ENCODE results near the gene PTPN12.
"Not testable (repeated sequence)": the region's sequence is repeated elsewhere in the genome, so short reads cannot be mapped to it uniquely, and the experiment has no call there.

The PTPN12 gene

GRCh38 chr7:77501192-77501515, 35.9 kb upstream of the PTPN12 start:
- Histone ChIP-seq H3K9me3 (ENCODE audit: control insufficient read depth, low read length) (no peaks in the 10 kb centered on the region), H3K4me3 (ENCODE audit: low read depth, low read length) (no peak overlapping the region), H3K27ac (no peak overlapping the region), H2AFZ (no peak overlapping the region), H3K9ac (no peak overlapping the region), H3K79me2 (no peaks in the 10 kb centered on the region), H3K36me3 (ENCODE audit: control insufficient read depth, insufficient read depth, low read length) (no peaks in the 10 kb centered on the region), H3K4me2 (ENCODE audit: low read length) (no peak overlapping the region), H3K27me3 (ENCODE audit: control insufficient read depth, insufficient read depth, low read length) (no peaks in the 10 kb centered on the region), H3K4me1 (no peaks in the 10 kb centered on the region)
- no peak for TF ChIP-seq CTCF (IDR thresholded peaks at IDR 0.05)

- Histone ChIP-seq H3K79me2 (no peaks in the 10 kb centered on the region), H3K9ac (no peak overlapping the region), H3K4me1 (no peaks in the 10 kb centered on the region), H3K36me3 (ENCODE audit: control insufficient read depth, insufficient read depth, low read length) (no peaks in the 10 kb centered on the region), H2AFZ (no peak overlapping the region), H3K9me3 (ENCODE audit: control insufficient read depth, low read length) (no peaks in the 10 kb centered on the region), H3K27me3 (ENCODE audit: control insufficient read depth, insufficient read depth, low read length) (no peaks in the 10 kb centered on the region), H3K4me2 (ENCODE audit: low read length) (no peak overlapping the region), H3K4me3 (ENCODE audit: low read depth, low read length) (no peak overlapping the region), H3K27ac (no peak overlapping the region)
- no peak for TF ChIP-seq CTCF (IDR thresholded peaks at IDR 0.05)
Measured at GRCh38 chr7:77504951-77505350, 32.1 kb upstream of the PTPN12 start.

- H3K27ac ChIP-seq: no peak overlapping the region
- no peak overlapping the region for H3K4me2 ChIP-seq (ENCODE audit: low read length)
- H3K79me2 ChIP-seq: no peaks in the 10 kb centered on the region
- no peaks in the 10 kb centered on the region for H3K4me1 ChIP-seq
- H3K4me3 ChIP-seq (ENCODE audit: low read depth, low read length): no peak overlapping the region
- H3K9me3 ChIP-seq (ENCODE audit: control insufficient read depth, low read length): no peaks in the 10 kb centered on the region
- H3K9ac ChIP-seq: no peak overlapping the region
- H3K27me3 ChIP-seq (ENCODE audit: control insufficient read depth, insufficient read depth, low read length): no peaks in the 10 kb centered on the region
- no peak overlapping the region for H2AFZ ChIP-seq
- TF ChIP-seq CTCF (IDR thresholded peaks at IDR 0.05): no peak
- H3K36me3 ChIP-seq (ENCODE audit: control insufficient read depth, insufficient read depth, low read length): no peaks in the 10 kb centered on the region
Measured at GRCh38 chr7:77506899-77507298, 30.2 kb upstream of the PTPN12 start.

- H3K9me3 ChIP-seq (ENCODE audit: control insufficient read depth, low read length); H3K4me3 ChIP-seq (ENCODE audit: low read depth, low read length); H2AFZ ChIP-seq; H3K36me3 ChIP-seq (ENCODE audit: control insufficient read depth, insufficient read depth, low read length); H3K27me3 ChIP-seq (ENCODE audit: control insufficient read depth, insufficient read depth, low read length); H3K4me1 ChIP-seq; H3K9ac ChIP-seq; H3K4me2 ChIP-seq (ENCODE audit: low read length); H3K27ac ChIP-seq; H3K79me2 ChIP-seq: not testable (repeated sequence)
Measured at GRCh38 chr7:77513002-77513670, 24.0 kb upstream of the PTPN12 start.

- no peaks in the 10 kb centered on the region for H3K4me1 ChIP-seq
- H3K27me3 ChIP-seq (ENCODE audit: control insufficient read depth, insufficient read depth, low read length): no peaks in the 10 kb centered on the region
- no peak overlapping the region for H3K4me2 ChIP-seq (ENCODE audit: low read length)
- no peak overlapping the region for H3K4me3 ChIP-seq (ENCODE audit: low read depth, low read length)
- no peaks in the 10 kb centered on the region for H3K9me3 ChIP-seq (ENCODE audit: control insufficient read depth, low read length)
- H2AFZ ChIP-seq: no peak overlapping the region
- no peaks in the 10 kb centered on the region for H3K36me3 ChIP-seq (ENCODE audit: control insufficient read depth, insufficient read depth, low read length)
- TF ChIP-seq CTCF (IDR thresholded peaks at IDR 0.05): no peak
- H3K79me2 ChIP-seq: no peaks in the 10 kb centered on the region
- H3K9ac ChIP-seq: no peak overlapping the region
- no peak overlapping the region for H3K27ac ChIP-seq
Measured at GRCh38 chr7:77516085-77516484, 21.0 kb upstream of the PTPN12 start.
